Measurements from ENCODE around the gene ROS1. TPM values are rescaled to one million over a fixed set of nuclear protein-coding genes. Genes with fewer than 3 reads are reported as not detected.
"Not testable (repeated sequence)": the region's sequence is repeated elsewhere in the genome, so short reads cannot be mapped to it uniquely, and the experiment has no call there.

ROS1 gene
- total and polyA plus RNA-seq, 2 donors (not counting 1 experiment from before 2014, with no cell fraction given), result not detected

- Histone ChIP-seq H3K79me2 (ENCODE audit: control insufficient read depth, insufficient read depth, low read length) (no peaks in the 10 kb centered on the region), H3K36me3 (replicated peaks in 1 of 2; ENCODE audit: control extremely low read depth in 1 of 2, control insufficient read depth in 1 of 2, extremely low read depth in 1 of 2, insufficient read depth in 2 of 2, low read length in 1 of 2) (no peaks in the 10 kb centered on the region), H2AFZ (ENCODE audit: insufficient read depth, low read depth, low read length, poor library complexity, severe bottlenecking) (no peak overlapping the region), H3K4me2 (replicated peaks; ENCODE audit: low read depth, low read length, poor library complexity, severe bottlenecking) (no peak overlapping the region), H3K9ac (ENCODE audit: low read length) (no peak overlapping the region), H3K27ac (ENCODE audit: low read length in 2 of 2) (no peak overlapping the region), H3K4me1 (ENCODE audit: control insufficient read depth in 2 of 2, insufficient read depth in 2 of 2, low read length in 2 of 2) (no peaks in the 10 kb centered on the region), H3K9me3 (ENCODE audit: control extremely low read depth in 1 of 3, control insufficient read depth in 2 of 3, insufficient read depth in 1 of 3, low read length in 2 of 3) (no peaks in the 10 kb centered on the region), H4K20me1 (ENCODE audit: control insufficient read depth, insufficient read depth, low read length, poor library complexity, severe bottlenecking) (no peaks in the 10 kb centered on the region), H3K4me3 (ENCODE audit: control extremely low read depth in 1 of 5, extremely low read depth in 1 of 5, insufficient read depth in 1 of 5, low read depth in 2 of 5, low read length in 4 of 5) (no peak overlapping the region), H3K27me3 (replicated peaks in 1 of 4; ENCODE audit: control extremely low read depth in 1 of 4, control insufficient read depth in 3 of 4, insufficient read depth in 4 of 4, low read length in 3 of 4) (peaks cover 0 to 17% (median 5%) of the 10 kb centered on the region in 4 experiments)
- no peaks in the 10 kb centered on the region for H3K4me1 Mint-ChIP-seq
- POLR2A ChIA-PET, result no interaction called here
- no peak for TF ChIP-seq EZH2 (IDR thresholded peaks at IDR 0.05; ENCODE audit: borderline replicate concordance, insufficient read depth, low read depth, low read length, poor library complexity, severe bottlenecking)
- no peak for TF ChIP-seq CTCF (IDR thresholded peaks at IDR 0.05)
- CTCF ChIA-PET, result interaction anchor here (1.8 kb wide), 1 partner anchor 158 kb away, joined by 5 read pairs; no protein-coding TSS in a partner anchor
- H3K4me3 Mint-ChIP-seq, result no peak overlapping the region
- H3K9me3 Mint-ChIP-seq (ENCODE audit: insufficient read depth), result no peaks in the 10 kb centered on the region
- H3K27ac Mint-ChIP-seq, result no peak overlapping the region
- no peak for DNase-seq
- no peak for ATAC-seq (ENCODE audit: low read depth)
- intact Hi-C loops (cut with micrococcal nuclease), result no loop called here
- H3K27me3 Mint-ChIP-seq, result peaks cover 30% of the 10 kb centered on the region
- 60% methylated on average over 2 of the region's 3 CpGs for WGBS (ENCODE audit: insufficient coverage)
These were observed 21.1 kb upstream of the ROS1 start for GRCh38 chr6:117446861-117447260.

GRCh38 chr6:117444600-117444999, 18.9 kb upstream of the ROS1 start:
- Histone ChIP-seq H3K79me2 (ENCODE audit: control insufficient read depth, insufficient read depth, low read length) (no peaks in the 10 kb centered on the region), H3K4me2 (replicated peaks; ENCODE audit: low read depth, low read length, poor library complexity, severe bottlenecking) (no peak overlapping the region), H3K4me1 (ENCODE audit: control insufficient read depth in 2 of 2, insufficient read depth in 2 of 2, low read length in 2 of 2) (no peaks in the 10 kb centered on the region), H3K27ac (ENCODE audit: low read length in 2 of 2) (no peak overlapping the region), H4K20me1 (ENCODE audit: control insufficient read depth, insufficient read depth, low read length, poor library complexity, severe bottlenecking) (no peaks in the 10 kb centered on the region), H3K9me3 (ENCODE audit: control extremely low read depth in 1 of 3, control insufficient read depth in 2 of 3, insufficient read depth in 1 of 3, low read length in 2 of 3) (peaks cover 0 to 3% (median 0%) of the 10 kb centered on the region in 3 donors), H3K9ac (ENCODE audit: low read length) (no peak overlapping the region), H3K4me3 (ENCODE audit: control extremely low read depth in 1 of 5, extremely low read depth in 1 of 5, insufficient read depth in 1 of 5, low read depth in 2 of 5, low read length in 4 of 5) (no peak overlapping the region), H2AFZ (ENCODE audit: insufficient read depth, low read depth, low read length, poor library complexity, severe bottlenecking) (no peak overlapping the region), H3K27me3 (replicated peaks in 1 of 4; ENCODE audit: control extremely low read depth in 1 of 4, control insufficient read depth in 3 of 4, insufficient read depth in 4 of 4, low read length in 3 of 4) (peaks cover 0 to 17% (median 5%) of the 10 kb centered on the region in 4 experiments), H3K36me3 (replicated peaks in 1 of 2; ENCODE audit: control extremely low read depth in 1 of 2, control insufficient read depth in 1 of 2, extremely low read depth in 1 of 2, insufficient read depth in 2 of 2, low read length in 1 of 2) (no peaks in the 10 kb centered on the region)
- no peaks in the 10 kb centered on the region for H3K4me1 Mint-ChIP-seq
- no peak overlapping the region for H3K27ac Mint-ChIP-seq
- peaks cover 33% of the 10 kb centered on the region for H3K27me3 Mint-ChIP-seq
- WGBS (ENCODE audit: insufficient coverage), result 80% methylated on average over 1 of the region's 2 CpGs
- no peak overlapping the region for H3K4me3 Mint-ChIP-seq
- no peak for TF ChIP-seq CTCF (IDR thresholded peaks at IDR 0.05)
- no peak for TF ChIP-seq EZH2 (IDR thresholded peaks at IDR 0.05; ENCODE audit: borderline replicate concordance, insufficient read depth, low read depth, low read length, poor library complexity, severe bottlenecking)
- POLR2A ChIA-PET, result no interaction called here
- intact Hi-C loops (cut with micrococcal nuclease), result no loop called here
- CTCF ChIA-PET, result interaction anchor here (1.0 kb wide), 1 partner anchor 19 kb away, joined by 3 read pairs; the partner anchor contains the start of gene ROS1
- DNase-seq, result no peak
- ATAC-seq (ENCODE audit: low read depth), result no peak
- no peaks in the 10 kb centered on the region for H3K9me3 Mint-ChIP-seq (ENCODE audit: insufficient read depth)

- ATAC-seq (ENCODE audit: low read depth); H3K27ac Mint-ChIP-seq; H3K9me3 Mint-ChIP-seq (ENCODE audit: insufficient read depth); POLR2A ChIA-PET; H3K4me3 ChIP-seq (ENCODE audit: control extremely low read depth in 1 of 5, extremely low read depth in 1 of 5, insufficient read depth in 1 of 5, low read depth in 2 of 5, low read length in 4 of 5); H3K27me3 ChIP-seq (replicated peaks in 1 of 4; ENCODE audit: control extremely low read depth in 1 of 4, control insufficient read depth in 3 of 4, insufficient read depth in 4 of 4, low read length in 3 of 4); H3K36me3 ChIP-seq (replicated peaks in 1 of 2; ENCODE audit: control extremely low read depth in 1 of 2, control insufficient read depth in 1 of 2, extremely low read depth in 1 of 2, insufficient read depth in 2 of 2, low read length in 1 of 2); DNase-seq; H3K79me2 ChIP-seq (ENCODE audit: control insufficient read depth, insufficient read depth, low read length); H3K4me2 ChIP-seq (replicated peaks; ENCODE audit: low read depth, low read length, poor library complexity, severe bottlenecking); H2AFZ ChIP-seq (ENCODE audit: insufficient read depth, low read depth, low read length, poor library complexity, severe bottlenecking); H3K9me3 ChIP-seq (ENCODE audit: control extremely low read depth in 1 of 3, control insufficient read depth in 2 of 3, insufficient read depth in 1 of 3, low read length in 2 of 3); H4K20me1 ChIP-seq (ENCODE audit: control insufficient read depth, insufficient read depth, low read length, poor library complexity, severe bottlenecking); H3K4me1 Mint-ChIP-seq; intact Hi-C loops (cut with micrococcal nuclease); H3K4me1 ChIP-seq (ENCODE audit: control insufficient read depth in 2 of 2, insufficient read depth in 2 of 2, low read length in 2 of 2); H3K27ac ChIP-seq (ENCODE audit: low read length in 2 of 2); H3K9ac ChIP-seq (ENCODE audit: low read length); H3K4me3 Mint-ChIP-seq; CTCF ChIA-PET: not testable (repeated sequence)
- H3K27me3 Mint-ChIP-seq, result peaks cover 25% of the 10 kb centered on the region
- WGBS (ENCODE audit: insufficient coverage), result 80% methylated on average over 5 of the region's 8 CpGs
These were observed 16.6 kb upstream of the ROS1 start for GRCh38 chr6:117442313-117442712.

Data from B cell (primary cell).